Activated T-cell treated with anti-CD3 and anti-CD28 coated beads, Interleukin-2, amount 50 U/mL, for 1 hour (primary cell): ENCODE data around the gene GMNN.
"Not testable (repeated sequence)": the region's sequence is repeated elsewhere in the genome, so short reads cannot be mapped to it uniquely, and the experiment has no call there.

Experiments
- DNase-seq: peaks from one replicate; pipeline ENCODE4 v3.0.0-alpha.2; 2020

Gene GMNN

DNA sequence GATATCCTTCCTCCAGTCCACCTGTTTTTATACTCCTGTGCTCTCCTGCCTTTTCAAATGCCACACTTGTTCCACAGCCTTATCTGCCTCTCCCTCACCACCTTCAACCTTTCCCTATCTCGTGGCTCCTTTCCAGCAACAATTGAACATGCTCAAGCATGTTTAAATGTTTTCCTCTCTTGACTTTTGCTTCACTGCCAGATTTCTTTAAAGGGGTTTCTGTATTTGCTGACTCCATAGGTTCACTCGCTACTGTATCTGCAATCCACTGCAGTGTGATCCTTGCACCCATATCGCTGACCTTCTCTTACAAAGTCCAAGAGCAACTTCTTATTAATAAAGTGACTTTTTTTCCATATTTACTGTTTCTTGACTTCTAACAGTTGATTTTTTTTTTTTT, 11.2 kb upstream of the GMNN start:
- DNase-seq = no peak

GRCh38 chr6:24764833-24765828, 9.6 kb upstream of the GMNN start:
- not testable (repeated sequence) for DNase-seq

DNA sequence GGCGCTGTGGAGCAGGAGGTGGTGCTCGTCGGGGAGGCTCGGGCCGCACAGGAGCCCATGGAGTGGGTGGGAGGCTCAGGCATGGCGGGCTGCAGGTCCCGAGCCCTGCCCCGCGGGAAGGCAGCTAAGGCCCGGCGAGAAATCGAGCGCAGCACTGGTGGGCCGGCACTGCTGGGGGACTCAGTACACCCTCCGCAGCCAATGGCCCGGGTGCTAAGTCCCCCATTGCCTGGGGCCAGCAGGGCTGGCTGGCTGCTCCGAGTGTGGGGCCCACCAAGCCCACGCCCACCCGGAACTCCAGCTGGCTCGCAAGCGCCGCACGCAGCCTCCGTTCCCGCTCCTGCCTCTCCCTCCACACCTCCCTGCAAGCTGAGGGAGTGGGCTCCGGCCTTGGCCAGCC, 8.8 kb upstream of the GMNN start:
- DNase-seq = not testable (repeated sequence)

- DNase-seq = no peak
These were observed 7.9 kb upstream of the GMNN start for GRCh38 chr6:24766680-24767462.

DNA sequence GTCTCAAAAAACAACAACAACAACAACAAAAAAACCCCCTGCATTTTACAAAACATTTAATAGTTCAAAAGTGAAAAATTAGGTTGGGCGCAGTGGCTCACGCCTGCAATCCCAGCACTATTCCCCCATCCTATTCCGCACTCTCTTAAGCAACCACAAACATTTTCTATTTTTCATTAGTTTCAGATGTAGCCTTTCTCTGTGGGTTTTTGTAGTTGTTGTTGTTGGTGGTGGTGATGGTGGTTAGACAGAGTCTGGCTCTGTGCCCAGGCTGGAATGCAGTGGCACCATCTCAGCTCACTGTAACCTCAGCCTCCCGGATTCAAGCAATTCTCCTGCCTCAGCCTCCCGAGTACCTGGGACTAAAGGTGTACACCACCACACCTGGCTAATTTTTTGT, 6.4 kb upstream of the GMNN start:
- DNase-seq = no peak

- no peak for DNase-seq
These were observed 852 bp downstream of the GMNN start for GRCh38 chr6:24775520-24776058.

DNA sequence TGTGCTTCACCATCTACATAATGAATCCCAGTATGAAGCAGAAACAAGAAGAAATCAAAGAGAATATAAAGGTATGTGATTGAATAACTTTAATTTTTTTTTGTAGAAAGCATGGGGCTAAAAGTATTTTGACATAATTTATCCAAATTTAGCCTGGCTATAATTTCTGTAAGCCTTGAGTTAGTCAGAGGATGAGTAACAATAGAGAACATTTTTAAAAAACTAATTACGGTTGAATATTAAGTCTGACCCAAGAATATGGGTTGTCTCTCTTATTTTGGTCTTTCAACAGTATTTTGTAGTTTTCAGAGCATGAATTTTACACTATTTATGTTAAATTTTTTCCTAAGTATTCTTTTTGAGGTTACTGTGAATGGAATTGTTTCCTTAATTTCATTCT, 2.5 kb downstream of the GMNN start:
- no peak for DNase-seq

DNA sequence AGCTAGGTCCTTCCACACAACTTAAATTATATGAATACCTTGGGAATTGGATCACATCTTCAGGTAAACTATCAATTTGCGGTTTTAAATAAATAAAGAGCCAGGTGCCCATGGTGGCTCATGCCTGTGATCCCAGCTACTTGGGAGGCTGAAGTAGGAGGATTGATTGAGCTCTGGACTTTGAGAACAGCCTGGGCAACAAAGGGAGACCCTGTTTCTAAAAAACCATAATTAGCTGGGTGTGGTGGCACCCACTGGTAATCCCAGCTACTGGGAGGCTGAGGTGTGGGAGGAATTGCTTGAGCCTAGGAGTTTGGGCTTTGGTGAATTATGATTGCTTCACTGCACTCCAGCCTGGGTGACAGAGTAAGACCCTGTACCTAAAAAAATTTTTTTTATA, 3.4 kb downstream of the GMNN start:
- no peak for DNase-seq

DNA sequence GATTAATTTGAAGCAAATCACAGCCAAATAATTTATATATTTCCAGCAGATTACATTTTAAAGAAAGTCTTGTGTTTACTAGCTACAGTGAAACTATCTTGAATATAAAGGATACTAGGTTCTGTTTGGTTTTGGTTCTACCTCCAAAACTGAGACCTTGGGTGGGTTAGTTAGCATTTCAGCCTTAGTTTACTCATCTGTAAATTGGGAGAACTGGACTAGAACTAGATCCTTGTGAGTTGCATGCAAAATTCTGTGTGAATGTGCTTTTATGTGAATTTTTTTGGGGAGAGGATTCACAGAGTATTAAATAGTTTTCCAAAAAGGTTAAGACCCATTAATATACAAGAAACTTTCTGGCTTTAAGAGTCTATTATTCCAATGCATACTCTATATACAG, 4.1 kb downstream of the GMNN start:
- DNase-seq = no peak

DNA sequence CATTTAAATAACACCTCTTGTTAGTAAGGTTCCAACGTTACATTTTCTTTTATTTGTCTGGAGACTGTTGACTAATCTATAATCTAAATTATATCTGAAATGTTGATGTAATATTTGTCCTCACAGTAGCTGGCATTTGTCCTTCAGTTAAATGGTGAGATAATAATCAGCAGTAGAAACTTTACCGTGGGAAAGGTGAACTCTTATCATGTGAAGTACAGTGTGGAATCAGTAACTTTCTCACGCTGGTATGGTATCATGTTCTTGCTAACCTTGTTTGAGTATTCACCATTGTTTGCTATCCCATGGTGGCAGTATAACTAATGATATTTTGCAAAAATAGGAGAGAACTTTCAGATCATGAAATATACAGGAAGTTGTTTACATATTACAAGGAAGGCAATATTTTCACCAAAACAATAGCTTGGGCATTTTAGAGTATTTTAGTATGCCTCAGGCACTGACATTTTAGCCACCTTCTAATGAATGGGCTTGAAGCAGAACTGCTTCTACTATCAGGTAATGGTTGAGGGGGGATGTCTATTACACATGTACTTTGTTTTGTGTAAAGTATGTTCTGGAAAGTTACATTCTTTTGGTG, 4.8 kb downstream of the GMNN start:
- no peak for DNase-seq

DNA sequence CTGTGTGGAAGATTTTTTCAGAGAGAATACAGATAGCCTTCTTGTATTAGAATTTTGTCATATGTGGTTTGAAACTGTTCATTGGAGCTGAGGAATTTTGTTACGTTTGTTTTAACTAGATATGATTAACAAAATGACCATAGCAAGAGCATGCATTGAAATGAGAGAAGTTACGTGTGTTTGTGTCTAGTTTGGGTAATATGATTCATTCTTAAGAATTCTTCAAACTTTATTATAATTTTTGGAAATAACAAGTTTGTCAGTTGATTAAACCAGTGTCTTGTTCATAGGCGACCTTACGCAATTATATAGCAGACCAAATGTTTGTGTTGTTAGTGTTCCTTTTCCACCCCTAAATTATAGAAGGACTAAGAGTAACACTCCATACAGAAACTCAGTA, 5.5 kb downstream of the GMNN start:
- no peak for DNase-seq

DNA sequence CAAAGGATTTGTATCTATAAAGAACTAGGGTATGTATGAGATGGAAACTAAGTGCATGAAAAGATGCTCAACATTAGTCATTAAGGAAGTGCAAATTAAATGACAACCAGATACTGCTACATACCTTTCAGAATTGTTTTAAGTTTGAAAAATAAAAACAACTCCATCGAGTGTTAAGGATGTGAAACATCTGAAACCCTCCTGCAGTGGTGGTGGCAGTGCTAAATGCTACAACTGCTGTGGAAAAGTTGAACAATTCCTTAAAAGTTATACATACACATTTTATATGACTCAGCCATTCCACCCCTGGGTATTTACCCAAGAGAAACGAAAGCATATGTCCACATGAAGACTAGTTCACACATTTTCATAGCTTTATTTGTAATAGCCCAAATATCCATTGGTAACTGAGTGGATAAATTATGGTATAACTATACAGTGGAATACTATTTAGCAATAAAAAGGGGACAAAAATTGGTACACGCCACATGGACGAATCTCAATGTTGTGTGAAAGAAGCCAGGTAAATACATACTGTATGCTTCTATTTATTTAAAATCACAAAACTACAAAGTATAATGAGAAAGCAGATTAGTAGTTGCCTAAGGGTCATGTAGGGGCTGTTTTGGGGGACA, 13.4 kb downstream of the GMNN start:
- no peak for DNase-seq

DNA sequence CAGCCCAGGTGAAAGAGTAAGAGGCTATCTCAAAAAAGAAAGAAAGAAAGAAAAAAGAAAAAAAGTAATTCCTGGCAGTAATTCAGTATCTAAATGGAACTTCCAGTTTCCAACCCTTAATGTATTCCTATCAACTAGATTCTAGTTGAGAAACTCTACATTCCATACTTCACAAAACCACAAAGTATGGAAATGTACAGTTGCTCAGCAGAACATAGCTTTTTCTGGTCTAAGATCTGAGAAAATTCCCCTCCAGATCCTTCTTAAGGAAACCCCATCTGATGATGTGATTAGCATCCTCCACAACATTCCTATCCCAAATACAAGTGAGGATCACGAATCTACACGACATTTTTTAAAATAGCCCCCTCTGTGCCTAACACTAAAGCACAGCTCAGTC, 20.4 kb downstream of the GMNN start:
- DNase-seq = no peak

DNA sequence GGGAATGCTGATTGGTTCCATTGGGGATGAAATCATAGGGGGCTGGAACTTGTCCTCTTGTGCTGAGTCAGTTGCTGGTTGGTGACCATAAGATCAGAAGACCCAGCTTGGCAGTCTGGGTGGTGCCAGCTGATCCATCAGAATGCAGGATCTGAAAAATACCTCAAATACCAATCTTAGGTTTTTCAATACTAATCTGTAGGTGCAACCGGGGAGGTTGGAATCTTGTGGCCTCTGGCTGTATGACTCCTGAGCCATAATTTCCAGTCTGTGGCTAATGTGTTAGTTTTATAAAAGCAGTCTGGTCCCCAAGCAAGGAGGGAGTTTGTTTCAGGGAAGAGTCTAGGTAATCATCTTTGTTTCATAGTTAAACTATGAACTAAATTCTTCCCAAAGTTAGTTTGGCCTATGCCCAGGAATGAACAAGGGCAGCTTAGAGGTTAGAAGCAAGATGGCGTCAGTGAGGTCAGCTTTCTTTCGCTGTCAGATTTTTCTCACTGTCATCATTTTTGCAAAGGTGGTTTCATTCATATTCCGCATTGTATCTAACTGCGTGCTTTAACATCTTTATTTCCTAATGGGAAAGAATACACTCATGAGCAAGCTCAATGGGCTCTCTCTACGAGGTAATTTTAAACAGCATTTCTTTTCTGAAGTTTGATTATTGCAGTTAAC, 22.0 kb downstream of the GMNN start:
- no peak for DNase-seq

- no peak for DNase-seq
These were observed 23.0 kb downstream of the GMNN start for GRCh38 chr6:24797596-24798216.

DNA sequence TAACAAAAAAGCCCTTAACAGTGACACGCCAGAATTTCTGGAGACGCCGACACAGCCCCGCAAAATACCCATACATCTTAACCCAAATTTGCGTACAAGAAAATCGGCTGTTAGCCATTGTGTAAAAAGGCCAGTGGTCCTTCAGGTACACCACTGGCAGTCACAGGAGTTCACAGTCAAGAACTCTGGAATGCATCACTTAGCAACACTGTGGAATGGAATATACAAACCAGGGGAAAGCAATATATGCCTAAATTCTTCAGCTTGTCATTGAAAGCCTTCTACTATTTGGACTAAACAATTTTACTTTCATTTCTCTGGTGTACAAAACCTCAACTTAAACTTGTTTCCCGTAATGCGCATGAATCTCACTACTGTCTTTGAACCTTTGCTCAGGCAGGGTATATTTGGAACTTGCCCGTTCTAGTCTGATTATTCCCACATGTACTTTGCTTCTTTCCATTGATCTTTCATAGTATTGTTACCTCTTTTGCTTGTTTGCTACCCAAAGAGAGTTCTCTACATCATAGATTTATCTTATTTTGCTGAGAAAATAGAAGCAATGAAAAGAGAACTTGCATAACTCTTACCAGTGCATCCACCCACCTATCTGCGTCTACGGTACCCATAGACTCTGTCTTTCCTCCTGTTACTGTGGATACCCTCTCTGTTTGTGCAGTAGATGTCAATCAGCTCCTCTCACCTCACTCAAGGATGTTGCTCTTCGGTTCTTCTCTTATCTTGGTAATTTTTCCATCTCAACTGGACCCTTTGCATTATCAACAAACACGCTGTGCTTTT, 24.2 kb downstream of the GMNN start, which contains the start of gene ARMH2:
Gene ARMH2, minus strand, starts transcription at position 178 of the 801 bp plus-strand sequence. Its CDS starts 60 bp downstream, at position 118.
- no peak for DNase-seq

DNA sequence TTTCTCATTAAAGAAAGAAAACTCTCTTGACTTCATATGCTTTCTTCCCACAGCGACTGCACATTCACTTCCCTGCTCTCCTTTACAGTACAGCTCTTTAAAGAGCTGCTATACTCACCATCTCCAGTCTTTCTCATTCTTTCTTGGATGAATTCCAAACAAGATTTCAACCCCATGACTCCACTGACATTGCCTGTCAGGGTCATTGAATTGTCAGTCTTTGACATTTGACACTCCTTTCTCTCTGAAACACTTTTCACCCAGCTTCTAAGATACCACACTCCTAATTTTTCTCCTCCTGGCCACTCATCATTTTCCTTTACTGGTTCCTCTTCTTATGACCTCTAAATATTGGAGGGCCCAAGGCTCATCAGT, 24.8 kb downstream of the GMNN start:
- no peak for DNase-seq

DNA sequence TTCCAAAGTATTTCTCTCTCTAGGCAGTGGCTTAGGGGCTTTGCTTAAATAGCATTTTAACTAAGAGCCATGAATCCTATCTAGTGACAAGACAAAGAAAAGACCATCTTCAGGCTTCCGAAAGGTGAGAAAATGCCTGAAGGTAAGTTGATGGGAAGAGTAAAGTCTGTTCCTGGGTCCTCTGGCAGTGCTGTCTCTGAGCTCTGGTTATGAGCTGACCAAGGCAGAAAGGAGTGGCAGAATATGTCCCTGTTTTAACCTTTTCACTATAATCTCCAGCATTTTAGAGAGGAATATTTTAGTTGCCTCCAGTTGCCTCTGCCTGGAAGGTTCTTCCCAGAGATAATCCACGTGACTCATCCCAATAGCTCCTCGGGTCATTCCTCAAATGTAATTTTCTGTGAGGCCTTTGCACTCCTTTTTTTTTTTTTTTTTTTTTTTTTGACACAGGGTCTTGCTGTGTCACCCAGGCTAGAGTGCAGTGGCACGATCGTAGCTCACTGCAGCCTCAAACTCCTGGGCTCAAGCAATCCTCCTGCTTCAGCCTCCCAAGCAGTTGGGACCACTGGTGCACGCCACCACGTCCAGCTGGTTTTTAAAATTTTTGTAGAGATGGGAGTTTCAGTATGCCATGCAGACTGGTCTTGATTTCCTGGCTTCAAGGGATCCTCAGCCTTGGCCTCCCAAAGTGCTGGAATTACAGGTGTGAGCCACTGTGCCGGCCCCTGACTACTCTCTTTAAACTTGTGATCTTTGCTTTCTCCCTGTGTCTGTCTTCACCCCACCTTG, 27.7 kb downstream of the GMNN start:
- DNase-seq = no peak

DNA sequence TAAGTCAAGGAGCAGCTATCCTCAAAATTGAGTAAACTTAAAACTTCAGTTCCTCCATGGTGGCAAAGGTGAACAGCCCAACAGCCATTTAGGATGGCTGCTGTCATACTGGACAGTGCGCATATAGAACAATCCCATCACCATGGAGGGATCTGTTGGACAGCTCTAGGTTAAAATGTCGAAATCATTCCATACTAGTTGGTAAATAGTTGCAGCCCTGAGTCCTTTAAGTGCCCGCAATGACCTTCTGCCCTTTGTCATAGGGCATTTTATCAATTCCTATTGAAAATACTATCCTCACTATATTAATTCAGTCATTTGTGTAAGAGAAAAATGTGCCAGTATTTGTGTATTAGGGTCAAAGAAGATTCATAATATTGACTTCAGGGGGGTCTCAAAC, 32.8 kb downstream of the GMNN start:
- DNase-seq = no peak

GRCh38 chr6:24809728-24810127, 35.0 kb downstream of the GMNN start:
- no peak for DNase-seq
